ENCODE data around the gene ZFYVE28. TPM values are rescaled to one million over a fixed set of nuclear protein-coding genes. Genes with fewer than 3 reads are reported as not detected.

ZFYVE28 gene
- polyA plus RNA-seq, 1 of the 3 experiments (the other 2 are of a cell fraction) = 3.2 TPM

GRCh38 chr4:2446656-2447564 lies 28.5 kb upstream of the ZFYVE28 start:
- H3K4me2 ChIP-seq = no peak overlapping the region
- TF ChIP-seq RAD21 (IDR thresholded peaks at IDR 0.05; ENCODE audit: low read length) = no peak
- TF ChIP-seq, protein P1, sequence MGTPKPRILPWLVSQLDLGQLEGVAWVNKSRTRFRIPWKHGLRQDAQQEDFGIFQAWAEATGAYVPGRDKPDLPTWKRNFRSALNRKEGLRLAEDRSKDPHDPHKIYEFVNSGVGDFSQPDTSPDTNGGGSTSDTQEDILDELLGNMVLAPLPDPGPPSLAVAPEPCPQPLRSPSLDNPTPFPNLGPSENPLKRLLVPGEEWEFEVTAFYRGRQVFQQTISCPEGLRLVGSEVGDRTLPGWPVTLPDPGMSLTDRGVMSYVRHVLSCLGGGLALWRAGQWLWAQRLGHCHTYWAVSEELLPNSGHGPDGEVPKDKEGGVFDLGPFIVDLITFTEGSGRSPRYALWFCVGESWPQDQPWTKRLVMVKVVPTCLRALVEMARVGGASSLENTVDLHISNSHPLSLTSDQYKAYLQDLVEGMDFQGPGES (IDR thresholded peaks at IDR 0.05; ENCODE audit: low read depth, low read length) = no peak
- TF ChIP-seq REST (IDR thresholded peaks at IDR 0.05; ENCODE audit: low read depth, low read length) = no peak
- no peak for TF ChIP-seq EP300 (IDR thresholded peaks at IDR 0.05; ENCODE audit: borderline replicate concordance in 1 of 2, low read depth in 1 of 2, low read length in 1 of 2)
- TF ChIP-seq, protein P2, sequence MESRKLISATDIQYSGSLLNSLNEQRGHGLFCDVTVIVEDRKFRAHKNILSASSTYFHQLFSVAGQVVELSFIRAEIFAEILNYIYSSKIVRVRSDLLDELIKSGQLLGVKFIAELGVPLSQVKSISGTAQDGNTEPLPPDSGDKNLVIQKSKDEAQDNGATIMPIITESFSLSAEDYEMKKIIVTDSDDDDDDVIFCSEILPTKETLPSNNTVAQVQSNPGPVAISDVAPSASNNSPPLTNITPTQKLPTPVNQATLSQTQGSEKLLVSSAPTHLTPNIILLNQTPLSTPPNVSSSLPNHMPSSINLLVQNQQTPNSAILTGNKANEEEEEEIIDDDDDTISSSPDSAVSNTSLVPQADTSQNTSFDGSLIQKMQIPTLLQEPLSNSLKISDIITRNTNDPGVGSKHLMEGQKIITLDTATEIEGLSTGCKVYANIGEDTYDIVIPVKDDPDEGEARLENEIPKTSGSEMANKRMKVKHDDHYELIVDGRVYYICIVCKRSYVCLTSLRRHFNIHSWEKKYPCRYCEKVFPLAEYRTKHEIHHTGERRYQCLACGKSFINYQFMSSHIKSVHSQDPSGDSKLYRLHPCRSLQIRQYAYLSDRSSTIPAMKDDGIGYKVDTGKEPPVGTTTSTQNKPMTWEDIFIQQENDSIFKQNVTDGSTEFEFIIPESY (IDR thresholded peaks at IDR 0.05; ENCODE audit: borderline replicate concordance, low read depth) = no peak
- TF ChIP-seq YY1 (IDR thresholded peaks at IDR 0.05; ENCODE audit: low read depth) = no peak
- TF ChIP-seq NFIC (IDR thresholded peaks at IDR 0.05; ENCODE audit: borderline replicate concordance) = no peak
- TF ChIP-seq SMC3 (IDR thresholded peaks at IDR 0.05; ENCODE audit: low read depth, low read length) = no peak
- no peak for TF ChIP-seq RFX5 (IDR thresholded peaks at IDR 0.05; ENCODE audit: low read length)
- TF ChIP-seq PBX3 (IDR thresholded peaks at IDR 0.05) = no peak
- no peak for TF ChIP-seq CHD2 (IDR thresholded peaks at IDR 0.05; ENCODE audit: low read length, partially characterized antibody)
- POLR2A ChIA-PET = no interaction called here
- no peaks in the 10 kb centered on the region for H3K79me2 ChIP-seq (ENCODE audit: insufficient read depth)
- 38% methylated on average over 3 of the region's 3 CpGs for WGBS (ENCODE audit: low lambda C conversion rate)
- H2AFZ ChIP-seq (ENCODE audit: low read depth) = no peak overlapping the region
- no peak overlapping the region for H3K9ac ChIP-seq
- no peaks in the 10 kb centered on the region for H3K36me3 ChIP-seq (replicated peaks in 1 of 2; ENCODE audit: control insufficient read depth in 1 of 2, insufficient read depth in 2 of 2, low read length in 1 of 2)
- no peaks in the 10 kb centered on the region for H3K9me2 ChIP-seq
- H3K4me3 ChIP-seq (ENCODE audit: low read depth in 2 of 2, low read length in 1 of 2) = no peak overlapping the region
- H3K4me1 ChIP-seq (ENCODE audit: control insufficient read depth in 1 of 2, insufficient read depth in 2 of 2, low read depth in 1 of 2, low read length in 1 of 2) = no peaks in the 10 kb centered on the region
- no peaks in the 10 kb centered on the region for H3F3A ChIP-seq (replicated peaks; ENCODE audit: insufficient read depth)
- DNase-seq = no peak
- no peaks in the 10 kb centered on the region; the same call in 1 of the 2 replicates for H3K27me3 ChIP-seq (ENCODE audit: insufficient read depth)
- H3K27ac ChIP-seq (ENCODE audit: low read depth in 2 of 2, low read length in 1 of 2) = no peak overlapping the region
- CTCF ChIA-PET = no interaction called here
- no peaks in the 10 kb centered on the region for H4K20me1 ChIP-seq (ENCODE audit: insufficient read depth)
- H3K9me3 ChIP-seq = no peaks in the 10 kb centered on the region

Data from SK-N-SH (cell line).